HL-60 (cell line): Measurements from ENCODE around the gene TFAP2E.

Experiments used
- DNase-seq, 2 experiments: peaks; one replicate each; pipeline ENCODE4 v3.0.0-alpha.2; 2010 to 2020; ENCODE audit warnings: low read depth in 1 of 2, low spot score in 1 of 2
- H3K27ac ChIP-seq: fragments of 250-450 bp; sonication (Bioruptor Pico); replicated peaks from 2 replicates; pipeline ENCODE4 v1.5.1; 2020; ENCODE audit warnings: mild to moderate bottlenecking, moderate library complexity
- H3K27me3 ChIP-seq: fragments of 250-450 bp; sonication (Bioruptor Pico); 2 replicates; pipeline ENCODE4 v1.5.1; 2021; ENCODE audit warnings: mild to moderate bottlenecking, moderate library complexity; ENCODE audit not compliant: insufficient read depth, poor library complexity, severe bottlenecking
- H3K4me3 ChIP-seq: replicated peaks from 2 replicates; pipeline ENCODE4 v1.5.1; 2011; ENCODE audit warnings: mild to moderate bottlenecking, control low read depth, low read length; ENCODE audit not compliant: insufficient read depth
- GABPA ChIP-seq: IDR thresholded peaks from 2 replicates; pipeline ENCODE4 v1.6.1; 2012; ENCODE audit warnings: low read depth
- POLR2AphosphoS5 ChIP-seq: IDR thresholded peaks from 2 replicates; pipeline ENCODE4 v1.6.1; 2012; ENCODE audit warnings: low read depth
- SPI1 ChIP-seq: IDR thresholded peaks from 2 replicates; pipeline ENCODE4 v1.6.1; 2012; ENCODE audit warnings: low read depth, mild to moderate bottlenecking, borderline replicate concordance
- long read RNA-seq: library from polyadenylated mRNA; unstranded; transcript quantifications from one replicate; pipeline ENCODE4 v2.0.0, GENCODE V29; 2020
- TF ChIP-seq, protein P1 (sequence below): IDR thresholded peaks from 2 replicates; pipeline ENCODE4 v1.6.1; 2012; ENCODE audit warnings: low read depth; ENCODE audit not compliant: insufficient replicate concordance
- TF ChIP-seq, protein P2 (sequence below): IDR thresholded peaks from one replicate; pipeline ENCODE4 v1.5.1; 2011; ENCODE audit warnings: low read length, control low read depth, inconsistent platforms; ENCODE audit not compliant: insufficient read depth

Gene TFAP2E
- long read RNA-seq, result 0 reads

DNA sequence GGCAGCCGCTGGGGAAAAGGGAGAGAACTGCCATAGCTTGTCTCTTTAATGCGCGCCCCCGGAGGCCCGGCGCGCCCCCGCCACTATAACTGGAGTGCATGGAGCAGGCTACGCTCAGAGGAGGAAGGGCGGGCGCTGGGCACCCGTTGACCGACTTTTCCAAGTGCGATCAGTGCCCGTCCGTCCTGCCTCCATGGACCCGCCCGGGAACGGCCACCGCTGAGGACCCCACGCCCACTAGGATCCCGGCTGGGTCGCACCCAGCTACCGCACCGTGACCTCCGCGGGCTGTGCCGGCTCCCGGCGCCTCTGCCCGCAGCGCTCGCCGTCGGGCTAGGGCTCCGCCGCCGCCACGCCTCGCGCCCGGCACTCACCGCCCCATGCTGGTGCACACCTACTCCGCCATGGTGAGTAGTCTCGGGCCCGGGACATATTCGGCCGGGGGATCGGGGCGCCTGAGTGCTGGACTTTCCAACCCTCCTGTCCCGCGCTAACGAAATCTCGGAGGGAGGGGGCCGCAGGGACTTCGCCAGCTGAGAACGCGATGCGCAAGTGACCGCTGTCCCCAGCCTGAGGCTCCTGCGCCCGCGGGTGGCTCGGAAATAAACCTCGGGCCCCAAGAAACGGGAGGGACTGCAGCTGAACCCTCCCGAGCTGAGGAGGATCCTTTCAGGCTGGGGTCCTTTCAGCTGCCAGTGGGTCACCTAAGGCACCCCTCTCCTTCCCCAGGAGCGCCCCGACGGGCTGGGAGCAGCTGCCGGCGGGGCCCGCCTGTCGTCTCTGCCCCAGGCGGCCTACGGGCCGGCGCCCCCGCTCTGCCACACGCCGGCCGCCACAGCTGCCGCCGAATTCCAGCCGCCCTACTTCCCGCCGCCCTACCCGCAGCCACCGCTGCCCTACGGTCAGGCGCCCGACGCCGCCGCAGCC is at the start of gene TFAP2E:
TFAP2E (plus strand) TSS at position 117 of the 927 bp plus-strand sequence; CDS start at position 381, 264 bp downstream.
- TF ChIP-seq, protein P1, sequence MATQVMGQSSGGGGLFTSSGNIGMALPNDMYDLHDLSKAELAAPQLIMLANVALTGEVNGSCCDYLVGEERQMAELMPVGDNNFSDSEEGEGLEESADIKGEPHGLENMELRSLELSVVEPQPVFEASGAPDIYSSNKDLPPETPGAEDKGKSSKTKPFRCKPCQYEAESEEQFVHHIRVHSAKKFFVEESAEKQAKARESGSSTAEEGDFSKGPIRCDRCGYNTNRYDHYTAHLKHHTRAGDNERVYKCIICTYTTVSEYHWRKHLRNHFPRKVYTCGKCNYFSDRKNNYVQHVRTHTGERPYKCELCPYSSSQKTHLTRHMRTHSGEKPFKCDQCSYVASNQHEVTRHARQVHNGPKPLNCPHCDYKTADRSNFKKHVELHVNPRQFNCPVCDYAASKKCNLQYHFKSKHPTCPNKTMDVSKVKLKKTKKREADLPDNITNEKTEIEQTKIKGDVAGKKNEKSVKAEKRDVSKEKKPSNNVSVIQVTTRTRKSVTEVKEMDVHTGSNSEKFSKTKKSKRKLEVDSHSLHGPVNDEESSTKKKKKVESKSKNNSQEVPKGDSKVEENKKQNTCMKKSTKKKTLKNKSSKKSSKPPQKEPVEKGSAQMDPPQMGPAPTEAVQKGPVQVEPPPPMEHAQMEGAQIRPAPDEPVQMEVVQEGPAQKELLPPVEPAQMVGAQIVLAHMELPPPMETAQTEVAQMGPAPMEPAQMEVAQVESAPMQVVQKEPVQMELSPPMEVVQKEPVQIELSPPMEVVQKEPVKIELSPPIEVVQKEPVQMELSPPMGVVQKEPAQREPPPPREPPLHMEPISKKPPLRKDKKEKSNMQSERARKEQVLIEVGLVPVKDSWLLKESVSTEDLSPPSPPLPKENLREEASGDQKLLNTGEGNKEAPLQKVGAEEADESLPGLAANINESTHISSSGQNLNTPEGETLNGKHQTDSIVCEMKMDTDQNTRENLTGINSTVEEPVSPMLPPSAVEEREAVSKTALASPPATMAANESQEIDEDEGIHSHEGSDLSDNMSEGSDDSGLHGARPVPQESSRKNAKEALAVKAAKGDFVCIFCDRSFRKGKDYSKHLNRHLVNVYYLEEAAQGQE, result no peak
- TF ChIP-seq SPI1, result no peak
- TF ChIP-seq POLR2AphosphoS5, result no peak
- TF ChIP-seq GABPA, result no peak
- TF ChIP-seq, protein P2, sequence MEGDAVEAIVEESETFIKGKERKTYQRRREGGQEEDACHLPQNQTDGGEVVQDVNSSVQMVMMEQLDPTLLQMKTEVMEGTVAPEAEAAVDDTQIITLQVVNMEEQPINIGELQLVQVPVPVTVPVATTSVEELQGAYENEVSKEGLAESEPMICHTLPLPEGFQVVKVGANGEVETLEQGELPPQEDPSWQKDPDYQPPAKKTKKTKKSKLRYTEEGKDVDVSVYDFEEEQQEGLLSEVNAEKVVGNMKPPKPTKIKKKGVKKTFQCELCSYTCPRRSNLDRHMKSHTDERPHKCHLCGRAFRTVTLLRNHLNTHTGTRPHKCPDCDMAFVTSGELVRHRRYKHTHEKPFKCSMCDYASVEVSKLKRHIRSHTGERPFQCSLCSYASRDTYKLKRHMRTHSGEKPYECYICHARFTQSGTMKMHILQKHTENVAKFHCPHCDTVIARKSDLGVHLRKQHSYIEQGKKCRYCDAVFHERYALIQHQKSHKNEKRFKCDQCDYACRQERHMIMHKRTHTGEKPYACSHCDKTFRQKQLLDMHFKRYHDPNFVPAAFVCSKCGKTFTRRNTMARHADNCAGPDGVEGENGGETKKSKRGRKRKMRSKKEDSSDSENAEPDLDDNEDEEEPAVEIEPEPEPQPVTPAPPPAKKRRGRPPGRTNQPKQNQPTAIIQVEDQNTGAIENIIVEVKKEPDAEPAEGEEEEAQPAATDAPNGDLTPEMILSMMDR, result no peak
- Histone ChIP-seq H3K4me3 (no peak within 1 kb of the TSS), H3K27ac (no peak within 1 kb of the TSS), H3K27me3 (no peaks in the 10 kb centered on the region)
- no peak for DNase-seq

DNA sequence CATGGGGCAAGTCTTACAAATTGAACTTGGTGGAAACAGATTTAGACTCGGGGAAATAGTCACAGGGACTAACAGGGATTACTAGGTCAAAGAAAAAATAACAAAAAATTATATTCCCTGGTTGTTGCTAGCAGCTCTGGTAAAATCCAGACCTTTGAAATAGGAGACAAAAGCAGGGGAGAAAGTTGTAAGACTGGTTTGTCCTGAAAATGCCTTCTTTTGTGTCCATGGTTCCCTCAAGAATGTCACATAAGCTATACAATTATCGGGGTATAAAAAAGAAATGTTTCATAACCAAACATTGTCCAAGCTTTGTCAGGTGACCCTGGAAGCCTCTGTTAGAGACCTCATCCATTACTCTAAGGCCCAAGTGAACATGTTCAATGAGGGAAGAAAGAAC is 49.0 kb upstream of the TFAP2E start:
- Histone ChIP-seq H3K4me3 (no peak overlapping the region), H3K27me3 (no peaks in the 10 kb centered on the region), H3K27ac (no peak overlapping the region)
- TF ChIP-seq, protein P1, result no peak
- TF ChIP-seq POLR2AphosphoS5 (no peak), SPI1 (no peak), GABPA (no peak)
- TF ChIP-seq, protein P2, result no peak
- no peak for DNase-seq

DNA sequence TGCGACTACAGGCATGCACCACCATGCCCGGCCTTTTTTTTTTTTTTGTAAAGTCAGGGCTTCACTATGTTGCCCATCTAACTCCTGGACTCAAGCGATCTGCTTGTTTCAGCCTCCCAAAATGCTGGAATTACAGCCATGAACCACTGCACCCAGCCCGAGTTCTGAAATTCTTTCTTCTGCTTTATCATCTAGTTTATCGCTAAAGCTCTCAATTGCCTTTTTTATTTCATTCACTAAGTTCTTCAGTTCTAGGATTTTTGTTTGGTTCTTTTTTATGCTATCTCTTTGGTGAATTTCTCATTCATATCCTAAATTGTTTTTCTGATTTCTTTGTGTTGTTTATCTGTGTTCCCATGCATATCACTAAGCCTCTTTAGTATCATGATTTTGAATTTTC is 42.9 kb upstream of the TFAP2E start:
- Histone ChIP-seq H3K27me3 (no peaks in the 10 kb centered on the region), H3K4me3 (no peak overlapping the region), H3K27ac (no peak overlapping the region)
- no peak for DNase-seq
- TF ChIP-seq, protein P1, result no peak
- TF ChIP-seq SPI1, result no peak
- no peak for TF ChIP-seq POLR2AphosphoS5
- no peak for TF ChIP-seq GABPA
- TF ChIP-seq, protein P2, result no peak
